WTC11 (cell line): Measurements from ENCODE around the gene ZNF773. TPM values are rescaled to one million over a fixed set of nuclear protein-coding genes. Genes with fewer than 3 reads are reported as not detected.

Experiments
- ATAC-seq: fragments of 200-7000 bp; cut with Tn5 transposase; 2 replicates; pipeline ENCODE4 v1.10.0; 2021; ENCODE audit warnings: mild to moderate bottlenecking, moderate library complexity
- CTCF ChIA-PET: fragments of 300-600 bp; sonication (Branson Sonifier 250); formaldehyde crosslinking; loops from one replicate; lab custom pipeline; 2021; ENCODE audit warnings: antibody characterized with exemption; lab: Charles Lee
- POLR2A ChIA-PET: fragments of 350-600 bp; sonication (Branson Sonifier 250); formaldehyde crosslinking; loops from one replicate; lab custom pipeline; 2021; ENCODE audit warnings: antibody characterized with exemption; lab: Charles Lee
- DNase-seq: peaks from one replicate; pipeline ENCODE4 v3.0.0; 2021; ENCODE audit warnings: low spot score
- H3K27ac Mint-ChIP-seq: 2 replicates; pipeline ENCODE4 v1.8.0; 2021; ENCODE audit warnings: mixed read lengths
- H3K27me3 Mint-ChIP-seq: 2 replicates; pipeline ENCODE4 v1.8.0; 2021; ENCODE audit warnings: low read depth, mild to moderate bottlenecking, moderate library complexity, mixed read lengths
- H3K36me3 Mint-ChIP-seq: 2 replicates; pipeline ENCODE4 v1.8.0; 2021; ENCODE audit warnings: mixed read lengths
- H3K4me1 Mint-ChIP-seq: 2 replicates; pipeline ENCODE4 v1.8.0; 2022; ENCODE audit warnings: mixed read lengths
- H3K4me3 Mint-ChIP-seq: 2 replicates; pipeline ENCODE4 v1.8.0; 2021; ENCODE audit warnings: mild to moderate bottlenecking, moderate library complexity, mixed read lengths
- H3K9me3 Mint-ChIP-seq: 2 replicates; pipeline ENCODE4 v1.8.0; 2021; ENCODE audit warnings: mixed read lengths
- CBFB ChIP-seq: sonication (generic); formaldehyde crosslinking; IDR thresholded peaks from 2 replicates; pipeline ENCODE4 v1.8.1; 2022; ENCODE audit warnings: mild to moderate bottlenecking, low read depth, missing genetic modification reagents
- CREM ChIP-seq: sonication (generic); formaldehyde crosslinking; IDR thresholded peaks from 2 replicates; pipeline ENCODE4 v1.8.1; 2022; ENCODE audit warnings: mild to moderate bottlenecking, missing genetic modification reagents, moderate library complexity
- ELF4 ChIP-seq: sonication (generic); formaldehyde crosslinking; IDR thresholded peaks from 2 replicates; pipeline ENCODE4 v1.8.1; 2022; ENCODE audit warnings: low read depth, mild to moderate bottlenecking, moderate library complexity, missing genetic modification reagents
- EMX1 ChIP-seq: fragments of 250-450 bp; sonication (Bioruptor Pico); IDR thresholded peaks from 2 replicates; pipeline ENCODE4 v1.8.0; 2021; ENCODE audit warnings: mild to moderate bottlenecking
- GABPB1 ChIP-seq: sonication (generic); formaldehyde crosslinking; IDR thresholded peaks from 2 replicates; pipeline ENCODE4 v1.8.1; 2023; ENCODE audit warnings: mild to moderate bottlenecking, missing genetic modification reagents
- HMGA2 ChIP-seq: fragments of 250-450 bp; sonication (Bioruptor Pico); IDR thresholded peaks from 2 replicates; pipeline ENCODE4 v1.4.0; 2021; ENCODE audit warnings: mild to moderate bottlenecking, moderate library complexity
- JAZF1 ChIP-seq: fragments of 250-450 bp; sonication (Bioruptor Pico); IDR thresholded peaks from 2 replicates; pipeline ENCODE4 v1.9.0; 2021; ENCODE audit warnings: moderate library complexity, mild to moderate bottlenecking, inconsistent platforms
- MXD4 ChIP-seq: fragments of 250-450 bp; sonication (Bioruptor Pico); IDR thresholded peaks from 2 replicates; pipeline ENCODE4 v1.8.0; 2021; ENCODE audit warnings: mild to moderate bottlenecking, moderate library complexity, borderline replicate concordance
- NFATC4 ChIP-seq: fragments of 250-450 bp; sonication (Bioruptor Pico); IDR thresholded peaks from 2 replicates; pipeline ENCODE4 v1.9.0; 2021; ENCODE audit warnings: mild to moderate bottlenecking
- OVOL2 ChIP-seq: fragments of 250-450 bp; sonication (Bioruptor Pico); IDR thresholded peaks from 2 replicates; pipeline ENCODE4 v1.9.0; 2021; ENCODE audit warnings: mild to moderate bottlenecking, borderline replicate concordance
- PRRX2 ChIP-seq: fragments of 250-450 bp; sonication (Bioruptor Pico); IDR thresholded peaks from 2 replicates; pipeline ENCODE4 v1.8.0; 2021; ENCODE audit warnings: mild to moderate bottlenecking
- SP1 ChIP-seq: sonication (generic); formaldehyde crosslinking; conservative IDR thresholded peaks from 2 replicates; pipeline ENCODE4 v1.8.1; 2022; ENCODE audit warnings: missing genetic modification reagents
- TCF7 ChIP-seq: sonication (generic); formaldehyde crosslinking; IDR thresholded peaks from 2 replicates; pipeline ENCODE4 v1.8.0; 2022; ENCODE audit warnings: mild to moderate bottlenecking, low read depth, missing genetic modification reagents, moderate library complexity
- ZNF121 ChIP-seq: sonication (generic); formaldehyde crosslinking; IDR thresholded peaks from 2 replicates; pipeline ENCODE4 v1.8.0; 2023; ENCODE audit warnings: missing genetic modification reagents
- ZNF671 ChIP-seq: fragments of 250-450 bp; sonication (Bioruptor Pico); IDR thresholded peaks from 2 replicates; pipeline ENCODE4 v1.8.0; 2021; ENCODE audit warnings: mild to moderate bottlenecking
- total RNA-seq: library from RNA; stranded (reverse); gene quantifications from 3 replicates; pipeline ENCODE4 v1.2.3, GENCODE V29; 2021
- TF ChIP-seq, protein P1 (sequence below): sonication (generic); formaldehyde crosslinking; IDR thresholded peaks from 2 replicates; pipeline ENCODE4 v1.8.1; 2023; ENCODE audit warnings: mild to moderate bottlenecking, missing genetic modification reagents
- TF ChIP-seq, protein P2 (sequence below): sonication (generic); formaldehyde crosslinking; IDR thresholded peaks from 2 replicates; pipeline ENCODE4 v1.8.0; 2022; ENCODE audit warnings: mild to moderate bottlenecking, missing genetic modification reagents
- TF ChIP-seq, protein P3 (sequence below): fragments of 250-450 bp; sonication (Bioruptor Pico); IDR thresholded peaks from 2 replicates; pipeline ENCODE4 v1.9.0; 2021; ENCODE audit warnings: mild to moderate bottlenecking, borderline replicate concordance
- TF ChIP-seq, protein P4 (sequence below): sonication (generic); formaldehyde crosslinking; IDR thresholded peaks from 2 replicates; pipeline ENCODE4 v1.8.0; 2022; ENCODE audit warnings: missing genetic modification reagents
- TF ChIP-seq, protein P5 (sequence below): fragments of 250-450 bp; sonication (Bioruptor Pico); IDR thresholded peaks from 2 replicates; pipeline ENCODE4 v1.9.0; 2021; ENCODE audit warnings: moderate library complexity, mild to moderate bottlenecking, inconsistent platforms, borderline replicate concordance
- TF ChIP-seq, protein P6 (sequence below): sonication (generic); formaldehyde crosslinking; IDR thresholded peaks from 2 replicates; pipeline ENCODE4 v1.8.0; 2022; ENCODE audit warnings: mild to moderate bottlenecking, missing genetic modification reagents

The ZNF773 gene
- total RNA-seq, 1 experiment from 2014 or later = 8.6 TPM

DNA sequence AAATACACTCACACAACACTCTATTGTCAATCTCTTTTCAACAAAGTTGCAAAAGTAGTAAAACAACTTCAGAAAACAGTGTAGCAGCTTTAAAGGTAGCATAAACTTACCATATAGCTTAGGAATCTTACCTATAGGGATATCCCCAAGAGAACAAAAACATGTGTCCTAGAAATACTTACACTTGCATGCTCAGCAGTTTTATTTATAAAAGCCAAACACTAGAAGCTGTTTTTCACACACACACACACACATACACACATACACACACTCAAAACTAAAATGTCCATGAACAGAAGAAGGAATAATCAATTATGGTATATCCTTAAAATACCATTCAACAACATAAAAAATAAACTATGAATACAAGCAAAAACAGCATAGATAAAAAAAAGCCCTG lies 11.7 kb downstream of the ZNF773 start:
- peaks cover 9% of the 10 kb centered on the region for H3K27me3 Mint-ChIP-seq

DNA sequence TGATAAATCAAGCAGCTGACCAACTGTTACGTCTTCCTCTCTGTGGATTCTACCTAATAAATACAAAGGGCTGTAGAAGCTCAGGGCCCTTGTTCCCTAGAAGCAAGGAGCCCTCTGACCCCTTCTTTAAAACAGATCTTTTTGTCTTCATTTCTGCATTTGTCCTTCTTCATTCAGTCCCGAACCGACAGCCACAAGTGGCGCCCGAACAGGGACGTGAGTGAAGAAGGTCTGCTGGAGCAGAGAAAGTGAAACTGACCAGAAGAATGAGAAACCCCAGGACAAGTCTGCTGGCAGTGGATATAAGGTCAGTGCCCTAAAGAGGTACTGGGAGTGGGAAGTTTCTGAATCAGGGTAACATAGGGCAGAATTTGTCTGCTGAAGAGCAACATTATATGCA lies 13.1 kb downstream of the ZNF773 start:
- H3K36me3 Mint-ChIP-seq = peaks cover 64% of the 10 kb centered on the region
- POLR2A ChIA-PET = no interaction called here

More for the DNA sequence above, 11.7 kb downstream of the ZNF773 start:
- H3K36me3 Mint-ChIP-seq = peaks cover 76% of the 10 kb centered on the region
- ATAC-seq (no peak), DNase-seq (no peak)
- ChIA-PET POLR2A (no interaction called here), CTCF (no interaction called here)
- TF ChIP-seq, protein P1, sequence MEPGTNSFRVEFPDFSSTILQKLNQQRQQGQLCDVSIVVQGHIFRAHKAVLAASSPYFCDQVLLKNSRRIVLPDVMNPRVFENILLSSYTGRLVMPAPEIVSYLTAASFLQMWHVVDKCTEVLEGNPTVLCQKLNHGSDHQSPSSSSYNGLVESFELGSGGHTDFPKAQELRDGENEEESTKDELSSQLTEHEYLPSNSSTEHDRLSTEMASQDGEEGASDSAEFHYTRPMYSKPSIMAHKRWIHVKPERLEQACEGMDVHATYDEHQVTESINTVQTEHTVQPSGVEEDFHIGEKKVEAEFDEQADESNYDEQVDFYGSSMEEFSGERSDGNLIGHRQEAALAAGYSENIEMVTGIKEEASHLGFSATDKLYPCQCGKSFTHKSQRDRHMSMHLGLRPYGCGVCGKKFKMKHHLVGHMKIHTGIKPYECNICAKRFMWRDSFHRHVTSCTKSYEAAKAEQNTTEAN = no peak
- TF ChIP-seq ZNF121 (no peak), ELF4 (no peak)
- TF ChIP-seq, protein P2, sequence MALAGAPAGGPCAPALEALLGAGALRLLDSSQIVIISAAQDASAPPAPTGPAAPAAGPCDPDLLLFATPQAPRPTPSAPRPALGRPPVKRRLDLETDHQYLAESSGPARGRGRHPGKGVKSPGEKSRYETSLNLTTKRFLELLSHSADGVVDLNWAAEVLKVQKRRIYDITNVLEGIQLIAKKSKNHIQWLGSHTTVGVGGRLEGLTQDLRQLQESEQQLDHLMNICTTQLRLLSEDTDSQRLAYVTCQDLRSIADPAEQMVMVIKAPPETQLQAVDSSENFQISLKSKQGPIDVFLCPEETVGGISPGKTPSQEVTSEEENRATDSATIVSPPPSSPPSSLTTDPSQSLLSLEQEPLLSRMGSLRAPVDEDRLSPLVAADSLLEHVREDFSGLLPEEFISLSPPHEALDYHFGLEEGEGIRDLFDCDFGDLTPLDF (CRISPR knock-in tag) = no peak
- no peaks in the 10 kb centered on the region for H3K4me1 Mint-ChIP-seq
- no peak overlapping the region for H3K27ac Mint-ChIP-seq
- peaks cover 71% of the 10 kb centered on the region for H3K9me3 Mint-ChIP-seq
- no peak overlapping the region for H3K4me3 Mint-ChIP-seq

DNA sequence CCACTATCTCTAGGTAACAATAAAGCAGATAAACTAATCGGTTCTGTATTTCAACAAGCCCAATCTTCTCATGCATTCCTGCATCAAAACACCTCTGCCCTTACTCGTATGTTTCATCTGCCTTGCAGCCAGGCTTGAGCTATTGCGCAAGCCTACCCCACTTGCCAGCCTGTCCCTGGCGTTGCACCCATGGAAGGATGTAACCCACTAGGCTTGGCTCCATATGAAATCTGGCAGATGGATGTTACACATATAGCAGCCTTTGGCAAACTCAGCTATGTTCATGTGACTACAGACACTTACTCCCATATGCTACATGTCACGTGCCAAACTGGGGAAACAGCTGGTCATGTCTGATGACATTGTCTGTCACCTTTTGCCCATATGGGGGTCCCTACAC lies 15.5 kb downstream of the ZNF773 start:
- no peak for DNase-seq
- peaks cover 43% of the 10 kb centered on the region for H3K36me3 Mint-ChIP-seq
- no peak overlapping the region for H3K27ac Mint-ChIP-seq
- POLR2A ChIA-PET = no interaction called here
- H3K9me3 Mint-ChIP-seq = peaks cover 57% of the 10 kb centered on the region
- CTCF ChIA-PET = no interaction called here
- H3K4me3 Mint-ChIP-seq = no peak overlapping the region
- peaks cover 18% of the 10 kb centered on the region for H3K27me3 Mint-ChIP-seq
- H3K4me1 Mint-ChIP-seq = no peaks in the 10 kb centered on the region
- no peak for ATAC-seq
- TF ChIP-seq, protein P1 = no peak
- no peak for TF ChIP-seq HMGA2 (CRISPR knock-in tag)
- TF ChIP-seq CREM (CRISPR knock-in tag) = no peak
- TF ChIP-seq NFATC4 = no peak
- TF ChIP-seq ZNF121 = no peak
- no peak for TF ChIP-seq ZNF671 (CRISPR knock-in tag)
- no peak for TF ChIP-seq MXD4
- TF ChIP-seq, protein P3, sequence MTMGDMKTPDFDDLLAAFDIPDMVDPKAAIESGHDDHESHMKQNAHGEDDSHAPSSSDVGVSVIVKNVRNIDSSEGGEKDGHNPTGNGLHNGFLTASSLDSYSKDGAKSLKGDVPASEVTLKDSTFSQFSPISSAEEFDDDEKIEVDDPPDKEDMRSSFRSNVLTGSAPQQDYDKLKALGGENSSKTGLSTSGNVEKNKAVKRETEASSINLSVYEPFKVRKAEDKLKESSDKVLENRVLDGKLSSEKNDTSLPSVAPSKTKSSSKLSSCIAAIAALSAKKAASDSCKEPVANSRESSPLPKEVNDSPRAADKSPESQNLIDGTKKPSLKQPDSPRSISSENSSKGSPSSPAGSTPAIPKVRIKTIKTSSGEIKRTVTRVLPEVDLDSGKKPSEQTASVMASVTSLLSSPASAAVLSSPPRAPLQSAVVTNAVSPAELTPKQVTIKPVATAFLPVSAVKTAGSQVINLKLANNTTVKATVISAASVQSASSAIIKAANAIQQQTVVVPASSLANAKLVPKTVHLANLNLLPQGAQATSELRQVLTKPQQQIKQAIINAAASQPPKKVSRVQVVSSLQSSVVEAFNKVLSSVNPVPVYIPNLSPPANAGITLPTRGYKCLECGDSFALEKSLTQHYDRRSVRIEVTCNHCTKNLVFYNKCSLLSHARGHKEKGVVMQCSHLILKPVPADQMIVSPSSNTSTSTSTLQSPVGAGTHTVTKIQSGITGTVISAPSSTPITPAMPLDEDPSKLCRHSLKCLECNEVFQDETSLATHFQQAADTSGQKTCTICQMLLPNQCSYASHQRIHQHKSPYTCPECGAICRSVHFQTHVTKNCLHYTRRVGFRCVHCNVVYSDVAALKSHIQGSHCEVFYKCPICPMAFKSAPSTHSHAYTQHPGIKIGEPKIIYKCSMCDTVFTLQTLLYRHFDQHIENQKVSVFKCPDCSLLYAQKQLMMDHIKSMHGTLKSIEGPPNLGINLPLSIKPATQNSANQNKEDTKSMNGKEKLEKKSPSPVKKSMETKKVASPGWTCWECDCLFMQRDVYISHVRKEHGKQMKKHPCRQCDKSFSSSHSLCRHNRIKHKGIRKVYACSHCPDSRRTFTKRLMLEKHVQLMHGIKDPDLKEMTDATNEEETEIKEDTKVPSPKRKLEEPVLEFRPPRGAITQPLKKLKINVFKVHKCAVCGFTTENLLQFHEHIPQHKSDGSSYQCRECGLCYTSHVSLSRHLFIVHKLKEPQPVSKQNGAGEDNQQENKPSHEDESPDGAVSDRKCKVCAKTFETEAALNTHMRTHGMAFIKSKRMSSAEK (CRISPR knock-in tag) = no peak
- TF ChIP-seq JAZF1 (CRISPR knock-in tag) = no peak
- TF ChIP-seq TCF7 (CRISPR knock-in tag) = no peak
- TF ChIP-seq, protein P4, sequence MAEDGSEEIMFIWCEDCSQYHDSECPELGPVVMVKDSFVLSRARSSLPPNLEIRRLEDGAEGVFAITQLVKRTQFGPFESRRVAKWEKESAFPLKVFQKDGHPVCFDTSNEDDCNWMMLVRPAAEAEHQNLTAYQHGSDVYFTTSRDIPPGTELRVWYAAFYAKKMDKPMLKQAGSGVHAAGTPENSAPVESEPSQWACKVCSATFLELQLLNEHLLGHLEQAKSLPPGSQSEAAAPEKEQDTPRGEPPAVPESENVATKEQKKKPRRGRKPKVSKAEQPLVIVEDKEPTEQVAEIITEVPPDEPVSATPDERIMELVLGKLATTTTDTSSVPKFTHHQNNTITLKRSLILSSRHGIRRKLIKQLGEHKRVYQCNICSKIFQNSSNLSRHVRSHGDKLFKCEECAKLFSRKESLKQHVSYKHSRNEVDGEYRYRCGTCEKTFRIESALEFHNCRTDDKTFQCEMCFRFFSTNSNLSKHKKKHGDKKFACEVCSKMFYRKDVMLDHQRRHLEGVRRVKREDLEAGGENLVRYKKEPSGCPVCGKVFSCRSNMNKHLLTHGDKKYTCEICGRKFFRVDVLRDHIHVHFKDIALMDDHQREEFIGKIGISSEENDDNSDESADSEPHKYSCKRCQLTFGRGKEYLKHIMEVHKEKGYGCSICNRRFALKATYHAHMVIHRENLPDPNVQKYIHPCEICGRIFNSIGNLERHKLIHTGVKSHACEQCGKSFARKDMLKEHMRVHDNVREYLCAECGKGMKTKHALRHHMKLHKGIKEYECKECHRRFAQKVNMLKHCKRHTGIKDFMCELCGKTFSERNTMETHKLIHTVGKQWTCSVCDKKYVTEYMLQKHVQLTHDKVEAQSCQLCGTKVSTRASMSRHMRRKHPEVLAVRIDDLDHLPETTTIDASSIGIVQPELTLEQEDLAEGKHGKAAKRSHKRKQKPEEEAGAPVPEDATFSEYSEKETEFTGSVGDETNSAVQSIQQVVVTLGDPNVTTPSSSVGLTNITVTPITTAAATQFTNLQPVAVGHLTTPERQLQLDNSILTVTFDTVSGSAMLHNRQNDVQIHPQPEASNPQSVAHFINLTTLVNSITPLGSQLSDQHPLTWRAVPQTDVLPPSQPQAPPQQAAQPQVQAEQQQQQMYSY (CRISPR knock-in tag) = no peak
- TF ChIP-seq, protein P5, sequence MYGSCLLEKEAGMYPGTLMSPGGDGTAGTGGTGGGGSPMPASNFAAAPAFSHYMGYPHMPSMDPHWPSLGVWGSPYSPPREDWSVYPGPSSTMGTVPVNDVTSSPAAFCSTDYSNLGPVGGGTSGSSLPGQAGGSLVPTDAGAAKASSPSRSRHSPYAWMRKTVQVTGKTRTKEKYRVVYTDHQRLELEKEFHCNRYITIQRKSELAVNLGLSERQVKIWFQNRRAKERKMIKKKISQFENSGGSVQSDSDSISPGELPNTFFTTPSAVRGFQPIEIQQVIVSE (CRISPR knock-in tag) = no peak
- TF ChIP-seq GABPB1 (CRISPR knock-in tag) = no peak
- no peak for TF ChIP-seq EMX1 (CRISPR knock-in tag)
- TF ChIP-seq ELF4 = no peak
- TF ChIP-seq SP1 (CRISPR knock-in tag) = no peak
- TF ChIP-seq, protein P6, sequence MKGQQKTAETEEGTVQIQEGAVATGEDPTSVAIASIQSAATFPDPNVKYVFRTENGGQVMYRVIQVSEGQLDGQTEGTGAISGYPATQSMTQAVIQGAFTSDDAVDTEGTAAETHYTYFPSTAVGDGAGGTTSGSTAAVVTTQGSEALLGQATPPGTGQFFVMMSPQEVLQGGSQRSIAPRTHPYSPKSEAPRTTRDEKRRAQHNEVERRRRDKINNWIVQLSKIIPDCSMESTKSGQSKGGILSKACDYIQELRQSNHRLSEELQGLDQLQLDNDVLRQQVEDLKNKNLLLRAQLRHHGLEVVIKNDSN (CRISPR knock-in tag) = no peak
- TF ChIP-seq PRRX2 (CRISPR knock-in tag) = no peak
- no peak for TF ChIP-seq OVOL2 (CRISPR knock-in tag)

More for the DNA sequence above, 13.1 kb downstream of the ZNF773 start:
- no peak for ATAC-seq
- no peak for DNase-seq
- TF ChIP-seq CBFB (CRISPR knock-in tag) = no peak
- TF ChIP-seq, all 79 proteins: peak for 0
- H3K4me1 Mint-ChIP-seq = no peaks in the 10 kb centered on the region
- no peak overlapping the region for H3K27ac Mint-ChIP-seq
- CTCF ChIA-PET = no interaction called here
- H3K4me3 Mint-ChIP-seq = no peak overlapping the region
- peaks cover 71% of the 10 kb centered on the region for H3K9me3 Mint-ChIP-seq
- peaks cover 9% of the 10 kb centered on the region for H3K27me3 Mint-ChIP-seq
